Karpas-422 (cell line): ENCODE results near the gene ERVK3-1. TPM values are rescaled to one million over a fixed set of nuclear protein-coding genes. Genes with fewer than 3 reads are reported as not detected.

ENCODE experiments used
- DNase-seq: peaks from one replicate; pipeline ENCODE4 v3.0.0-alpha.2; 2015
- H2AFZ ChIP-seq: fragments of 200-600 bp; sonication (generic); 2 replicates; pipeline ENCODE4 v1.6.1; 2014; ENCODE audit warnings: antibody characterized with exemption, low read length, mixed read lengths
- H3K27ac ChIP-seq: fragments of 200-600 bp; sonication (generic); 2 replicates; pipeline ENCODE4 v1.5.1; 2014; ENCODE audit warnings: mild to moderate bottlenecking, low read length, moderate library complexity
- H3K27me3 ChIP-seq: fragments of 200-600 bp; sonication (generic); 2 replicates; pipeline ENCODE4 v1.6.1; 2014; ENCODE audit warnings: low read length, mixed read lengths
- H3K36me3 ChIP-seq: fragments of 200-600 bp; sonication (generic); 2 replicates; pipeline ENCODE4 v1.6.1; 2014; ENCODE audit warnings: low read length, mixed read lengths; ENCODE audit not compliant: insufficient read depth
- H3K4me1 ChIP-seq: fragments of 200-600 bp; sonication (generic); 2 replicates; pipeline ENCODE4 v1.6.1; 2014; ENCODE audit warnings: mild to moderate bottlenecking, low read length, mixed read lengths
- H3K4me2 ChIP-seq: fragments of 200-600 bp; sonication (generic); 2 replicates; pipeline ENCODE4 v1.6.1; 2014; ENCODE audit warnings: low read length, low read depth, mild to moderate bottlenecking; ENCODE audit not compliant: poor library complexity, severe bottlenecking
- H3K4me3 ChIP-seq: fragments of 200-600 bp; sonication (generic); 2 replicates; pipeline ENCODE4 v1.5.1; 2014; ENCODE audit warnings: mild to moderate bottlenecking, antibody characterized with exemption, low read length, mixed read lengths
- H3K79me2 ChIP-seq: fragments of 200-600 bp; sonication (generic); 2 replicates; pipeline ENCODE4 v1.6.1; 2014; ENCODE audit warnings: mild to moderate bottlenecking, low read length, mixed read lengths
- H3K9ac ChIP-seq: fragments of 200-600 bp; sonication (generic); 2 replicates; pipeline ENCODE4 v1.6.0; 2014; ENCODE audit warnings: low read length
- H3K9me2 ChIP-seq: fragments of 200-600 bp; sonication (generic), shearing (Covaris generic); replicated peaks from 2 replicates; pipeline ENCODE4 v1.6.0; 2014; ENCODE audit warnings: mild to moderate bottlenecking, low read length, moderate library complexity; ENCODE audit not compliant: insufficient read depth
- H3K9me3 ChIP-seq: fragments of 300-700, 200-600 bp; sonication (generic); 2 replicates; pipeline ENCODE4 v1.6.1; 2014; ENCODE audit warnings: low read length, mixed read lengths
- H4K20me1 ChIP-seq: fragments of 200-600 bp; sonication (generic); 2 replicates; pipeline ENCODE4 v1.6.1; 2014; ENCODE audit warnings: mild to moderate bottlenecking, antibody characterized with exemption, low read length, low read depth; ENCODE audit not compliant: insufficient read depth
- total RNA-seq: library from RNA; depleted of rRNA; stranded (reverse); fragments of >200 nt; shearing (Covaris generic); gene quantifications from 2 replicates; pipeline ENCODE4 v1.2.3, GENCODE V29; 2014; ENCODE audit warnings: low replicate concordance

The ERVK3-1 gene
- total RNA-seq, 1 experiment from 2014 or later: 94.2 TPM

- peak within 1 kb of the TSS; percentile 2; the same call in 1 of the 2 replicates for H3K27ac ChIP-seq
- no peaks in the 10 kb centered on the region for H3K27me3 ChIP-seq
- peak within 1 kb of the TSS; percentile 78; the same call in 1 of the 2 replicates for H2AFZ ChIP-seq
- H4K20me1 ChIP-seq: no peaks in the 10 kb centered on the region
- peaks cover 79% of the 10 kb centered on the region for H3K79me2 ChIP-seq
- peaks cover 25% of the 10 kb centered on the region for H3K4me1 ChIP-seq
- H3K9me2 ChIP-seq: no peaks in the 10 kb centered on the region
- H3K36me3 ChIP-seq: no peaks in the 10 kb centered on the region
- DNase-seq: peak; percentile 99
- no peaks in the 10 kb centered on the region for H3K9me3 ChIP-seq
- H3K9ac ChIP-seq: peak within 1 kb of the TSS; percentile 81
- H3K4me2 ChIP-seq: peak within 1 kb of the TSS; percentile 76
- peak within 1 kb of the TSS; percentile 82 for H3K4me3 ChIP-seq
These were observed 21.9 kb downstream of the ERVK3-1 start, which contains the start of gene ZSCAN22 for GRCh38 chr19:58326914-58327726. ZSCAN22 (plus strand) TSS chr19:58326994; CDS start chr19:58334803, 7,809 bp downstream.

GRCh38 chr19:58328999-58329398 lies 23.8 kb downstream of the ERVK3-1 start:
- H3K4me2 ChIP-seq: peak overlapping the region; percentile 76
- H3K4me3 ChIP-seq: no peak overlapping the region; the same call in 1 of the 2 replicates
- H3K27ac ChIP-seq: no peak overlapping the region
- no peaks in the 10 kb centered on the region for H3K36me3 ChIP-seq
- H3K4me1 ChIP-seq: peaks cover 25% of the 10 kb centered on the region
- H2AFZ ChIP-seq: no peak overlapping the region
- H3K27me3 ChIP-seq: no peaks in the 10 kb centered on the region
- H3K79me2 ChIP-seq: peaks cover 76% of the 10 kb centered on the region
- peak; percentile 77 for DNase-seq
- H4K20me1 ChIP-seq: no peaks in the 10 kb centered on the region
- no peaks in the 10 kb centered on the region for H3K9me2 ChIP-seq
- H3K9me3 ChIP-seq: no peaks in the 10 kb centered on the region
- H3K9ac ChIP-seq: peak overlapping the region; percentile 81; the same call in 1 of the 2 replicates

- H3K27me3 ChIP-seq: no peaks in the 10 kb centered on the region
- no peaks in the 10 kb centered on the region for H3K36me3 ChIP-seq
- no peak overlapping the region for H3K9ac ChIP-seq
- H3K9me2 ChIP-seq: no peaks in the 10 kb centered on the region
- H3K4me3 ChIP-seq: no peak overlapping the region
- H3K9me3 ChIP-seq: no peaks in the 10 kb centered on the region
- H3K27ac ChIP-seq: no peak overlapping the region
- H3K79me2 ChIP-seq: peaks cover 63% of the 10 kb centered on the region
- H2AFZ ChIP-seq: no peak overlapping the region
- H4K20me1 ChIP-seq: no peaks in the 10 kb centered on the region
- H3K4me1 ChIP-seq: peaks cover 20% of the 10 kb centered on the region
- no peak for DNase-seq
- no peak overlapping the region for H3K4me2 ChIP-seq
These were observed 25.3 kb downstream of the ERVK3-1 start for GRCh38 chr19:58330458-58330857.

- no peaks in the 10 kb centered on the region for H3K27me3 ChIP-seq
- no peak overlapping the region for H3K4me3 ChIP-seq
- no peak overlapping the region for H3K4me2 ChIP-seq
- H3K9ac ChIP-seq: no peak overlapping the region
- DNase-seq: no peak
- H3K36me3 ChIP-seq: no peaks in the 10 kb centered on the region
- peaks cover 12% of the 10 kb centered on the region for H3K4me1 ChIP-seq
- H3K9me3 ChIP-seq: no peaks in the 10 kb centered on the region
- H3K9me2 ChIP-seq: no peaks in the 10 kb centered on the region
- H4K20me1 ChIP-seq: no peaks in the 10 kb centered on the region
- H3K27ac ChIP-seq: no peak overlapping the region
- H2AFZ ChIP-seq: no peak overlapping the region
- peaks cover 45% of the 10 kb centered on the region for H3K79me2 ChIP-seq
These were observed 27.5 kb downstream of the ERVK3-1 start for GRCh38 chr19:58332697-58333096.

GRCh38 chr19:58334691-58335249 lies 29.6 kb downstream of the ERVK3-1 start:
- no peak overlapping the region for H3K9ac ChIP-seq
- no peak overlapping the region for H3K4me2 ChIP-seq
- H3K36me3 ChIP-seq: peaks cover 19% of the 10 kb centered on the region
- no peak overlapping the region for H3K27ac ChIP-seq
- no peaks in the 10 kb centered on the region for H3K9me3 ChIP-seq
- H2AFZ ChIP-seq: no peak overlapping the region
- H3K79me2 ChIP-seq: peaks cover 24% of the 10 kb centered on the region
- no peak for DNase-seq
- H3K9me2 ChIP-seq: no peaks in the 10 kb centered on the region
- no peak overlapping the region for H3K4me3 ChIP-seq
- no peaks in the 10 kb centered on the region for H3K27me3 ChIP-seq
- no peaks in the 10 kb centered on the region for H3K4me1 ChIP-seq
- no peaks in the 10 kb centered on the region for H4K20me1 ChIP-seq

- Histone ChIP-seq H3K9me3 (no peaks in the 10 kb centered on the region), H3K36me3 (peaks cover 23% of the 10 kb centered on the region), H3K9ac (no peak overlapping the region), H3K27ac (no peak overlapping the region), H4K20me1 (no peaks in the 10 kb centered on the region), H3K4me3 (no peak overlapping the region), H3K9me2 (no peaks in the 10 kb centered on the region), H3K4me1 (no peaks in the 10 kb centered on the region), H2AFZ (no peak overlapping the region), H3K79me2 (peaks cover 17% of the 10 kb centered on the region), H3K4me2 (no peak overlapping the region), H3K27me3 (no peaks in the 10 kb centered on the region)
- no peak for DNase-seq
These were observed 30.5 kb downstream of the ERVK3-1 start for GRCh38 chr19:58335630-58336029.

- Histone ChIP-seq H2AFZ (no peak overlapping the region), H3K4me2 (no peak overlapping the region), H3K79me2 (peaks cover 13% of the 10 kb centered on the region; the same call in 1 of the 2 replicates), H4K20me1 (no peaks in the 10 kb centered on the region), H3K27me3 (no peaks in the 10 kb centered on the region), H3K9me2 (no peaks in the 10 kb centered on the region), H3K36me3 (peaks cover 23% of the 10 kb centered on the region), H3K4me1 (no peaks in the 10 kb centered on the region), H3K27ac (no peak overlapping the region), H3K9ac (no peak overlapping the region), H3K9me3 (no peaks in the 10 kb centered on the region), H3K4me3 (no peak overlapping the region)
- DNase-seq: no peak
These were observed 31.0 kb downstream of the ERVK3-1 start for GRCh38 chr19:58336216-58336615.

- Histone ChIP-seq H3K9ac (no peak overlapping the region), H2AFZ (no peak overlapping the region), H3K4me2 (no peak overlapping the region), H3K36me3 (peaks cover 23% of the 10 kb centered on the region), H3K79me2 (peaks cover 13% of the 10 kb centered on the region; the same call in 1 of the 2 replicates), H3K9me2 (no peaks in the 10 kb centered on the region), H4K20me1 (no peaks in the 10 kb centered on the region), H3K27me3 (no peaks in the 10 kb centered on the region), H3K9me3 (no peaks in the 10 kb centered on the region), H3K27ac (no peak overlapping the region), H3K4me1 (no peaks in the 10 kb centered on the region), H3K4me3 (no peak overlapping the region)
- no peak for DNase-seq
These were observed 31.6 kb downstream of the ERVK3-1 start for GRCh38 chr19:58336820-58337219.
